GM21717 (cell line): ENCODE data around the gene PTK7.
"Not testable (repeated sequence)": the region's sequence is repeated elsewhere in the genome, so short reads cannot be mapped to it uniquely, and the experiment has no call there.

Source experiments
- ATAC-seq: cut with Tn5 transposase; IDR thresholded peaks from one replicate; pipeline ENCODE4 v1.9.1; 2021; ENCODE audit warnings: mild to moderate bottlenecking, moderate library complexity; ENCODE audit not compliant: unreplicated experiment

Gene PTK7

GRCh38 chr6:43113431-43114260 lies 37.5 kb downstream of the PTK7 start:
- ATAC-seq, result no peak

- no peak for ATAC-seq
Observed at GRCh38 chr6:43115365-43115764, 39.3 kb downstream of the PTK7 start.

GRCh38 chr6:43117466-43117865 lies 41.4 kb downstream of the PTK7 start:
- ATAC-seq, result not testable (repeated sequence)

- no peak for ATAC-seq
Observed at GRCh38 chr6:43119482-43119881, 43.4 kb downstream of the PTK7 start.

GRCh38 chr6:43120101-43120763 lies 44.1 kb downstream of the PTK7 start:
- ATAC-seq, result no peak

- no peak for ATAC-seq
Observed at GRCh38 chr6:43120944-43121913, 45.1 kb downstream of the PTK7 start.

- ATAC-seq, result no peak
Observed at GRCh38 chr6:43122146-43122545, 46.0 kb downstream of the PTK7 start.

GRCh38 chr6:43123461-43124314 lies 47.6 kb downstream of the PTK7 start:
- no peak for ATAC-seq

GRCh38 chr6:43124481-43124880 lies 48.4 kb downstream of the PTK7 start:
- ATAC-seq, result no peak

- no peak for ATAC-seq
Observed at GRCh38 chr6:43125119-43125518, 49.0 kb downstream of the PTK7 start.

GRCh38 chr6:43125555-43125954 lies 49.4 kb downstream of the PTK7 start:
- ATAC-seq, result no peak

- no peak for ATAC-seq
Observed at GRCh38 chr6:43127180-43127579, 51.1 kb downstream of the PTK7 start.

GRCh38 chr6:43127877-43128276 lies 51.8 kb downstream of the PTK7 start:
- ATAC-seq, result no peak

- no peak for ATAC-seq
Observed at GRCh38 chr6:43128926-43129325, 52.8 kb downstream of the PTK7 start.

GRCh38 chr6:43129434-43130194 lies 53.5 kb downstream of the PTK7 start:
- no peak for ATAC-seq

- ATAC-seq, result no peak
Observed at GRCh38 chr6:43130429-43130828, 54.3 kb downstream of the PTK7 start.

GRCh38 chr6:43131379-43131778 lies 55.3 kb downstream of the PTK7 start:
- ATAC-seq, result not testable (repeated sequence)

- ATAC-seq, result no peak
Observed at GRCh38 chr6:43138267-43138666, 62.2 kb downstream of the PTK7 start.

- not testable (repeated sequence) for ATAC-seq
Observed at GRCh38 chr6:43139973-43140372, 63.9 kb downstream of the PTK7 start.

GRCh38 chr6:43141644-43142043 lies 65.5 kb downstream of the PTK7 start:
- ATAC-seq, result no peak
